Measurements from ENCODE around the gene PTPRK. TPM values are rescaled to one million over a fixed set of nuclear protein-coding genes. Genes with fewer than 3 reads are reported as not detected.

PTPRK gene
- 19.2 and 21.4 TPM in 2 replicates for total RNA-seq

DNA sequence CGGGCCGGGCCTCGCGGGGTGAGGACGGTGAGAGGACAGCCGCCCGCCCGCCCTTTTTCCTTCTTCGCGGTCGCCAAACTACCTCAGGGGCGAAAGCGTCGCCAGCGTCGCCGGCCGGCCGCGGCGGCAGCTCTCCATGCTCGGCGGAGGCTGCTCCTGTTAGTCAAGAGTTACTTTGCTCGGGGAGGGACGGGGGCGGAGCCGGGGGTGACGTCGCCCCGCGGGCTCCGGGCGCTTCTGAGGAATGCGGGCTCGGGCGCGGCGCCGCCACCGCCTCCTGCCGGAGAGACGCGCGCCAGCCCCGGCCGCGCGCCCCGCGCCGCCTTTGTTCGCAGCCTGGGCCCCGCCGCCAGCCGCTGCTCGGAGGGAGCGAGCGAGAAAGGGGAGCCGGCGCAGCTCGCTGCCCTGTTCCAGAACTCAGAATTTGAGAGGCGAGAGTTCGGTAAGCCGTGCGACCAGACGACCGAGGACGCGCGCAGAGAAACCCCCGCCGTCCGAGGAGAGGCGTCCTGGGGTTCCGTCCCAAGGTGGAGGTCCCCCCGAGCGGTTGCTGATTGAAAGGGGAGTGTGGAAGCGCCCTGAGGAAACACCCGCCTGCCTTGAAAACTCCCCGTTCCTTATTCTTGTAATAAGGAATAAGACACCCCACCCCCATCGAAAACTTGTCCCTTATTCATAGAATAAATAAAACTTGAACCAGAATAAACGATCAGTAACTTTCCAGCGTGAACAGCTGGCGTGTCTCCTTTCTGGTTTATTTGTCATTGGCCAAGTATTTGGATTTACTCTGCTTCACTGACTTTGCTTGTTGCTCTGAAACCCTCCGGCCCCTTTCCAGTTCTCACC, at the start of gene PTPRK:
Gene PTPRK (minus strand): TSS at position 164 of the 846 bp plus-strand sequence. CDS start 241 bp downstream, outside the sequence.

Data from bronchus fibroblast of lung (primary cell).